Ishikawa (cell line): ENCODE measurements around the gene NFKB1.

Experiments
- CEBPB ChIP-seq: IDR thresholded peaks from 2 replicates; pipeline ENCODE4 v1.6.1; 2012
- CREB1 ChIP-seq: IDR thresholded peaks from 2 replicates; pipeline ENCODE4 v1.6.1; 2012; ENCODE audit warnings: low read depth
- EGR1 ChIP-seq: IDR thresholded peaks from 2 replicates; pipeline ENCODE4 v1.6.1; 2012
- EP300 ChIP-seq: IDR thresholded peaks from 2 replicates; pipeline ENCODE4 v1.6.1; 2012; ENCODE audit warnings: borderline replicate concordance
- FOXM1 ChIP-seq: IDR thresholded peaks from 2 replicates; pipeline ENCODE4 v1.6.1; 2012; ENCODE audit warnings: low read depth, borderline replicate concordance
- NFIC ChIP-seq: IDR thresholded peaks from 2 replicates; pipeline ENCODE4 v1.6.1; 2012
- RAD21 ChIP-seq: IDR thresholded peaks from 2 replicates; pipeline ENCODE4 v1.6.1; 2012; ENCODE audit warnings: low read depth
- TAF1 ChIP-seq: IDR thresholded peaks from 2 replicates; pipeline ENCODE4 v1.6.1; 2012; ENCODE audit warnings: low read depth, mild to moderate bottlenecking
- TCF12 ChIP-seq: IDR thresholded peaks from 2 replicates; pipeline ENCODE4 v1.6.1; 2012; ENCODE audit warnings: low read depth
- TEAD4 ChIP-seq: IDR thresholded peaks from 2 replicates; pipeline ENCODE4 v1.6.1; 2012
- YY1 ChIP-seq: IDR thresholded peaks from 2 replicates; pipeline ENCODE4 v1.6.1; 2012; ENCODE audit warnings: low read depth
- ZBTB7A ChIP-seq: IDR thresholded peaks from 2 replicates; pipeline ENCODE4 v1.6.1; 2012; ENCODE audit warnings: low read depth
- TF ChIP-seq, protein P1 (sequence below): IDR thresholded peaks from 2 replicates; pipeline ENCODE4 v1.6.1; 2012
- TF ChIP-seq, protein P2 (sequence below): IDR thresholded peaks from 2 replicates; pipeline ENCODE4 v1.6.1; 2012
- TF ChIP-seq, protein P3 (sequence below): IDR thresholded peaks from 2 replicates; pipeline ENCODE4 v1.6.1; 2012; ENCODE audit warnings: low read depth, mild to moderate bottlenecking

NFKB1 gene

DNA sequence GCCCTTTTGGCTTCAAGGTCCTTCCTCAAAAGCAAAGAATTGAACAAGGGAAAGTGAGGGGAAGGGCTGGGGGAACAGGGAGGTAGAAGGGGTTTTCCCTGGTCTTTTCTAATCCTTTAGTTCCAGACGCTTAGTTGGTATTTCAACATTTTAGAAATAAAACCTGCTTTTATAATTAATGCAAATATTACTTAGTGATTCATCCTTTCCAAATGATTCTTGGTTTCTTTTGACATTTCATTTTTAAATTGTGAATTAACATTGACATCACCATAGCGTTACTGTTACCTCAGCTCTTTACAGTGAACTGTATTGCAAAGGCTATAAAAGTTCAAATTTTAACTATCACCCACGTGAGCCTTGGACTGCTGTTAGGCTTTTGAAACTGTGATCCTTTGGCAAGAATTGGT is 20.9 kb downstream of the NFKB1 start:
- TF ChIP-seq CEBPB, result no peak
- TF ChIP-seq, protein P1, sequence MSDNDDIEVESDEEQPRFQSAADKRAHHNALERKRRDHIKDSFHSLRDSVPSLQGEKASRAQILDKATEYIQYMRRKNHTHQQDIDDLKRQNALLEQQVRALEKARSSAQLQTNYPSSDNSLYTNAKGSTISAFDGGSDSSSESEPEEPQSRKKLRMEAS, result no peak
- TF ChIP-seq ZBTB7A, result no peak
- no peak for TF ChIP-seq EGR1
- TF ChIP-seq, protein P2, sequence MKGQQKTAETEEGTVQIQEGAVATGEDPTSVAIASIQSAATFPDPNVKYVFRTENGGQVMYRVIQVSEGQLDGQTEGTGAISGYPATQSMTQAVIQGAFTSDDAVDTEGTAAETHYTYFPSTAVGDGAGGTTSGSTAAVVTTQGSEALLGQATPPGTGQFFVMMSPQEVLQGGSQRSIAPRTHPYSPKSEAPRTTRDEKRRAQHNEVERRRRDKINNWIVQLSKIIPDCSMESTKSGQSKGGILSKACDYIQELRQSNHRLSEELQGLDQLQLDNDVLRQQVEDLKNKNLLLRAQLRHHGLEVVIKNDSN, result no peak
- no peak for TF ChIP-seq RAD21
- TF ChIP-seq, protein P3, sequence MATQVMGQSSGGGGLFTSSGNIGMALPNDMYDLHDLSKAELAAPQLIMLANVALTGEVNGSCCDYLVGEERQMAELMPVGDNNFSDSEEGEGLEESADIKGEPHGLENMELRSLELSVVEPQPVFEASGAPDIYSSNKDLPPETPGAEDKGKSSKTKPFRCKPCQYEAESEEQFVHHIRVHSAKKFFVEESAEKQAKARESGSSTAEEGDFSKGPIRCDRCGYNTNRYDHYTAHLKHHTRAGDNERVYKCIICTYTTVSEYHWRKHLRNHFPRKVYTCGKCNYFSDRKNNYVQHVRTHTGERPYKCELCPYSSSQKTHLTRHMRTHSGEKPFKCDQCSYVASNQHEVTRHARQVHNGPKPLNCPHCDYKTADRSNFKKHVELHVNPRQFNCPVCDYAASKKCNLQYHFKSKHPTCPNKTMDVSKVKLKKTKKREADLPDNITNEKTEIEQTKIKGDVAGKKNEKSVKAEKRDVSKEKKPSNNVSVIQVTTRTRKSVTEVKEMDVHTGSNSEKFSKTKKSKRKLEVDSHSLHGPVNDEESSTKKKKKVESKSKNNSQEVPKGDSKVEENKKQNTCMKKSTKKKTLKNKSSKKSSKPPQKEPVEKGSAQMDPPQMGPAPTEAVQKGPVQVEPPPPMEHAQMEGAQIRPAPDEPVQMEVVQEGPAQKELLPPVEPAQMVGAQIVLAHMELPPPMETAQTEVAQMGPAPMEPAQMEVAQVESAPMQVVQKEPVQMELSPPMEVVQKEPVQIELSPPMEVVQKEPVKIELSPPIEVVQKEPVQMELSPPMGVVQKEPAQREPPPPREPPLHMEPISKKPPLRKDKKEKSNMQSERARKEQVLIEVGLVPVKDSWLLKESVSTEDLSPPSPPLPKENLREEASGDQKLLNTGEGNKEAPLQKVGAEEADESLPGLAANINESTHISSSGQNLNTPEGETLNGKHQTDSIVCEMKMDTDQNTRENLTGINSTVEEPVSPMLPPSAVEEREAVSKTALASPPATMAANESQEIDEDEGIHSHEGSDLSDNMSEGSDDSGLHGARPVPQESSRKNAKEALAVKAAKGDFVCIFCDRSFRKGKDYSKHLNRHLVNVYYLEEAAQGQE, result no peak

DNA sequence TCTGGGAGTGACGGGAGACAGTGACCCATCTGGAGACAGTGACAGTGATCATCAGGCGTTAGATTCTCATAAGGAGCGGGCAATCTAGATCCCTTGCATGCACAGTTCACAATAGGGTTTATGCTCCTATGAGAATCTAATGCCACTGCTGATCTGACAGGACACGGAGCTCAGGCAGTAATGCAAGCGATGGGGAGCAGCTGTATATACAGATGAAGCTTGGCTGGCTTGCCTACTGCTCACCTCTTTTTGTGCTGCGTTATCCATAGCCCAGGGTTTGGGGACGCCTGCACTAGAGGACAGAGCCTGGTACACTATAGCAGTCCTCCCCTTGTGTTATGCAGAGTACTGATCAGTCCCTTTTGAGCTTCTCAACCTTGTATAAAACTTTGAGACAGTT is 23.5 kb downstream of the NFKB1 start:
- no peak for TF ChIP-seq RAD21
- TF ChIP-seq CREB1, result no peak

DNA sequence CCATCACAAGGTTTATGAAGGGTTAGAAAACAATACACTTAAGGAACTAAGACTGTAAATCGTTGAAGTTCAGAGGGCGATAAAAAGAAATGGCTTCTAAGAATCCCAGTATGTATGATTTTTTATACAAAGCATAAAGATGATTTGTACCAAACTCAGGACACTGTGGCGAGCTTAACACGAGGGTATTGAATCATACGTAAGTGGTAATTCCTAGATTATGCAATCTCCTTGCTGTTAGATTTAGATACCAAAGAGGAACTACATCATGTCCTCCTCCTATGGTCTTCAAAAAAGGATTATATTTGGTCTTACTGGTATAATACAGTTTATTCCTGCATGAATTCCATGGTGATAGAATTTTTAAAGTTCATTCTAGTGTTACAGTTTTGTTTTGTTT is 23.9 kb downstream of the NFKB1 start:
- TF ChIP-seq YY1 (no peak), TCF12 (no peak), CEBPB (no peak), ZBTB7A (no peak), EGR1 (no peak), NFIC (no peak), EP300 (no peak), RAD21 (no peak), FOXM1 (no peak), TEAD4 (no peak), CREB1 (no peak)
- TF ChIP-seq, protein P3, result no peak
- TF ChIP-seq, protein P2, result no peak
- TF ChIP-seq, protein P1, result no peak

DNA sequence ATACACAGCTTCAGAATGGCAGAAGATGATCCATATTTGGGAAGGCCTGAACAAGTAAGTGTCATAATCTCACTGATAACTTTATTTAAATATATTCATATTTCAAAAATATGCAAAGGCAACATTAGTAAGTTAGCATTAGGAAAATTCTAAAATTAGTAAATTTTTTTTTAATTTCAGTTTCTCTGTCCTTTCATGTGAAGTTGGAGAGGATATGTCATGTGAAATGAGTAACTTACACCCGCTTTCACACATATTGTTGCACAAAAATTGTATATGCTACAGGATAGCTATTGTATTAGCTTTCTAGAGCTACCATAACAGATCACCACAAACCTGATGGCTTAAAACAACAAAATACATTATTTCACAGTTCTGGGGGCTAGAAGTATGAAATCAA is 24.3 kb downstream of the NFKB1 start:
- TF ChIP-seq FOXM1 (no peak), TEAD4 (no peak), TAF1 (no peak), YY1 (no peak), CREB1 (no peak), RAD21 (no peak), NFIC (no peak)
- TF ChIP-seq, protein P1, result no peak
- TF ChIP-seq, protein P3, result no peak

DNA sequence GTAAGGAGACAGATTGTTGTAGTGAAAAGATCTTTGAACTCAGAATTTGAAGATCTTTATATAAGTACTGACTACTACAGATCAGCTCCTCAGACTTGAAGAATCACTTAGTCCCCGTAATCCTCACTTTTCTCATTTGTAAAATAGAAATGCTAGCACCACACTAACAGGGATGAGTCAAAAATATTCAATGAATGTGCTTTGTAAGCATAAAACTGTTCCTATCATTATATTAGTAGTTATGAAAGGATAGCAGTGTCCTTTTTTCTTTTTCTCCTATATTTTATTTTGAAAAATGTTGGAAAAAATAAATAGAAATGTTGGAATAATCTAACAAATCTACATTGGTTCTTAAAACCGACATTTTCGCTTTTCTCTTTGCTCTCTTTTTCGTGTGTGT is 25.4 kb downstream of the NFKB1 start:
- TF ChIP-seq, protein P2, result no peak
- TF ChIP-seq ZBTB7A (no peak), EGR1 (no peak), TAF1 (no peak), RAD21 (no peak), YY1 (no peak), TEAD4 (no peak), CREB1 (no peak)
- TF ChIP-seq, protein P1, result no peak
